ENCODE measurements around the gene LRIF1.

The LRIF1 gene

GRCh38 chr1:110902820-110903463 lies 60.8 kb downstream of the LRIF1 start:
- TF ChIP-seq POLR2AphosphoS5 (IDR thresholded peaks at IDR 0.05; ENCODE audit: low read depth) (no peak), SPI1 (IDR thresholded peaks at IDR 0.05; ENCODE audit: borderline replicate concordance, low read depth) (no peak), REST (IDR thresholded peaks at IDR 0.05; ENCODE audit: insufficient replicate concordance, low read depth) (no peak), CTCF (IDR thresholded peaks at IDR 0.05; ENCODE audit: insufficient read depth, low read length) (no peak), GABPA (IDR thresholded peaks at IDR 0.05; ENCODE audit: low read depth) (no peak)
- Histone ChIP-seq H3K4me3 (replicated peaks; ENCODE audit: insufficient read depth, low read length) (no peak overlapping the region), H3K27ac (replicated peaks) (no peak overlapping the region), H3K27me3 (ENCODE audit: insufficient read depth, poor library complexity, severe bottlenecking) (no peaks in the 10 kb centered on the region)
- no peak for DNase-seq (ENCODE audit: low read depth in 1 of 2, low spot score in 1 of 2)

GRCh38 chr1:110899458-110899843 lies 64.3 kb downstream of the LRIF1 start:
- no peak for DNase-seq (ENCODE audit: low read depth in 1 of 2, low spot score in 1 of 2)
- no peak overlapping the region for H3K27ac ChIP-seq (replicated peaks)
- no peak overlapping the region for H3K4me3 ChIP-seq (replicated peaks; ENCODE audit: insufficient read depth, low read length)
- no peak for TF ChIP-seq POLR2AphosphoS5 (IDR thresholded peaks at IDR 0.05; ENCODE audit: low read depth)
- no peak for TF ChIP-seq CTCF (IDR thresholded peaks at IDR 0.05; ENCODE audit: insufficient read depth, low read length)
- no peak for TF ChIP-seq GABPA (IDR thresholded peaks at IDR 0.05; ENCODE audit: low read depth)
- TF ChIP-seq SPI1 (IDR thresholded peaks at IDR 0.05; ENCODE audit: borderline replicate concordance, low read depth), result no peak
- TF ChIP-seq REST (IDR thresholded peaks at IDR 0.05; ENCODE audit: insufficient replicate concordance, low read depth), result no peak
- no peaks in the 10 kb centered on the region for H3K27me3 ChIP-seq (ENCODE audit: insufficient read depth, poor library complexity, severe bottlenecking)

- Histone ChIP-seq H3K27me3 (ENCODE audit: insufficient read depth, poor library complexity, severe bottlenecking) (no peaks in the 10 kb centered on the region), H3K27ac (replicated peaks) (no peak overlapping the region), H3K4me3 (replicated peaks; ENCODE audit: insufficient read depth, low read length) (no peak overlapping the region)
- TF ChIP-seq POLR2AphosphoS5 (IDR thresholded peaks at IDR 0.05; ENCODE audit: low read depth) (no peak), CTCF (IDR thresholded peaks at IDR 0.05; ENCODE audit: insufficient read depth, low read length) (no peak), GABPA (IDR thresholded peaks at IDR 0.05; ENCODE audit: low read depth) (no peak), REST (IDR thresholded peaks at IDR 0.05; ENCODE audit: insufficient replicate concordance, low read depth) (no peak), SPI1 (IDR thresholded peaks at IDR 0.05; ENCODE audit: borderline replicate concordance, low read depth) (no peak)
- DNase-seq (ENCODE audit: low read depth in 1 of 2, low spot score in 1 of 2), result no peak
Observed at GRCh38 chr1:110898734-110899457, 64.8 kb downstream of the LRIF1 start.
